ENCODE measurements around the gene ARHGEF35. TPM values are rescaled to one million over a fixed set of nuclear protein-coding genes. Genes with fewer than 3 reads are reported as not detected.
"Not testable (repeated sequence)": the region's sequence is repeated elsewhere in the genome, so short reads cannot be mapped to it uniquely, and the experiment has no call there.

ARHGEF35 gene
- total RNA-seq, 1 experiment from 2014 or later, result not detected

DNA sequence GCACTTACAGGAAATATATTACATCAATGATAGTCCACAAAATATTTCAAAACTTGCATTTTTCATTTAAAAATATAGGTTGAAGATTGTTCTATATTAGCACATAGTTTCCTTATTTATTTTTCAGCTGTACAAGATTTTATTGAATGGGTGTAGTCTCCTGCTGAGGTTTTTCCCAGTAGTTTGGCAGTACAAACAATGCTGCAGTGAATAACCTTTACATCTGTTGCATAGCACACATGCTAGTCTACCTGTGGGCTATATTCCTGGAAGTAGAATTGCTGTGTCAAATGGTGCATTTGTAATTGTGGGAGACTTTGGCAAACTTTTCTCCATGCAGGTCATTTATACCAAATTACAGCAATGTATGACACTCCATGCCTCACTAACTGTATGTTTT lies 24.9 kb upstream of the ARHGEF35 start:
- intact Hi-C loops (cut with micrococcal nuclease), result not testable (repeated sequence)

GRCh38 chr7:144219149-144219548 lies 23.5 kb upstream of the ARHGEF35 start:
- H3K4me3 Mint-ChIP-seq (ENCODE audit: unreplicated experiment); DNase-seq (ENCODE audit: unreplicated experiment); H3K4me1 Mint-ChIP-seq (ENCODE audit: insufficient read depth, unreplicated experiment); POLR2A ChIA-PET; intact Hi-C loops (cut with micrococcal nuclease); H3K27ac Mint-ChIP-seq (ENCODE audit: low read depth, unreplicated experiment); BruUV-seq (replicated peaks); H3K36me3 Mint-ChIP-seq (ENCODE audit: insufficient read depth, unreplicated experiment); H3K9me3 Mint-ChIP-seq (ENCODE audit: unreplicated experiment); H3K27me3 Mint-ChIP-seq (ENCODE audit: insufficient read depth, unreplicated experiment): not testable (repeated sequence)
- CTCF ChIA-PET, result interaction anchor here (0.6 kb wide), 1 partner anchor 219 kb away, joined by 3 read pairs; no protein-coding TSS in a partner anchor

More for the DNA sequence above, 24.9 kb upstream of the ARHGEF35 start:
- DNase-seq (ENCODE audit: unreplicated experiment); H3K36me3 Mint-ChIP-seq (ENCODE audit: insufficient read depth, unreplicated experiment); H3K9me3 Mint-ChIP-seq (ENCODE audit: unreplicated experiment); CTCF ChIA-PET; H3K27me3 Mint-ChIP-seq (ENCODE audit: insufficient read depth, unreplicated experiment); H3K27ac Mint-ChIP-seq (ENCODE audit: low read depth, unreplicated experiment); POLR2A ChIA-PET; H3K4me3 Mint-ChIP-seq (ENCODE audit: unreplicated experiment); BruUV-seq (replicated peaks); H3K4me1 Mint-ChIP-seq (ENCODE audit: insufficient read depth, unreplicated experiment): not testable (repeated sequence)

GRCh38 chr7:144218581-144218980 lies 22.9 kb upstream of the ARHGEF35 start:
- H3K36me3 Mint-ChIP-seq (ENCODE audit: insufficient read depth, unreplicated experiment); BruUV-seq (replicated peaks); H3K27ac Mint-ChIP-seq (ENCODE audit: low read depth, unreplicated experiment); intact Hi-C loops (cut with micrococcal nuclease); H3K4me3 Mint-ChIP-seq (ENCODE audit: unreplicated experiment); H3K9me3 Mint-ChIP-seq (ENCODE audit: unreplicated experiment); H3K27me3 Mint-ChIP-seq (ENCODE audit: insufficient read depth, unreplicated experiment); H3K4me1 Mint-ChIP-seq (ENCODE audit: insufficient read depth, unreplicated experiment); POLR2A ChIA-PET; DNase-seq (ENCODE audit: unreplicated experiment): not testable (repeated sequence)
- CTCF ChIA-PET, result interaction anchor here (0.6 kb wide), 1 partner anchor 219 kb away, joined by 3 read pairs; no protein-coding TSS in a partner anchor

GRCh38 chr7:144217200-144217599 lies 21.6 kb upstream of the ARHGEF35 start:
- H3K27me3 Mint-ChIP-seq (ENCODE audit: insufficient read depth, unreplicated experiment); POLR2A ChIA-PET; DNase-seq (ENCODE audit: unreplicated experiment); H3K36me3 Mint-ChIP-seq (ENCODE audit: insufficient read depth, unreplicated experiment); CTCF ChIA-PET; intact Hi-C loops (cut with micrococcal nuclease); H3K9me3 Mint-ChIP-seq (ENCODE audit: unreplicated experiment); BruUV-seq (replicated peaks); H3K4me1 Mint-ChIP-seq (ENCODE audit: insufficient read depth, unreplicated experiment); H3K4me3 Mint-ChIP-seq (ENCODE audit: unreplicated experiment); H3K27ac Mint-ChIP-seq (ENCODE audit: low read depth, unreplicated experiment): not testable (repeated sequence)

- intact Hi-C loops (cut with micrococcal nuclease); H3K4me1 Mint-ChIP-seq (ENCODE audit: insufficient read depth, unreplicated experiment); POLR2A ChIA-PET; DNase-seq (ENCODE audit: unreplicated experiment); BruUV-seq (replicated peaks); H3K9me3 Mint-ChIP-seq (ENCODE audit: unreplicated experiment); H3K36me3 Mint-ChIP-seq (ENCODE audit: insufficient read depth, unreplicated experiment); H3K27me3 Mint-ChIP-seq (ENCODE audit: insufficient read depth, unreplicated experiment); H3K4me3 Mint-ChIP-seq (ENCODE audit: unreplicated experiment); CTCF ChIA-PET; H3K27ac Mint-ChIP-seq (ENCODE audit: low read depth, unreplicated experiment): not testable (repeated sequence)
Measured at GRCh38 chr7:144205306-144205705, 9.7 kb upstream of the ARHGEF35 start.

DNA sequence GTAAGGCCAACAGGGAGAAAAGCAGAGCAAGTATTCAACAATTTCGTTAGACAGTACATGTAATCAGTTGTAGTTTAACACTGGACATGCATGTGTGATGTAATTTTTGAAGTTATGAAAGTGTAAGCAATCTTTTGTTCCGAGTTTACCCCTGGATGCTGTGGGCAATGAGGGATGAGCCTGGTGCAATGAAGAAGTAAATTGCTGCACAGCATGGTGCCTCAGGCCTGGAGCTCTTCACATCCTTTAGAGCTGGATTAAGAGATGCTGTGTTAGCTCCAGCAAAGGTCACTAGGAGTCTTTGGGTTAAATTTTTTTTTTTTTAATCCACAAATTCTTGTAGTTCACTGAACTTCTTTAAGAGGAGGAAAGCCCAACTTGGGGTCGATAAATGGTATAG lies 7.5 kb upstream of the ARHGEF35 start:
- H3K27me3 Mint-ChIP-seq (ENCODE audit: insufficient read depth, unreplicated experiment); H3K36me3 Mint-ChIP-seq (ENCODE audit: insufficient read depth, unreplicated experiment); CTCF ChIA-PET; POLR2A ChIA-PET; H3K9me3 Mint-ChIP-seq (ENCODE audit: unreplicated experiment); H3K4me1 Mint-ChIP-seq (ENCODE audit: insufficient read depth, unreplicated experiment); H3K27ac Mint-ChIP-seq (ENCODE audit: low read depth, unreplicated experiment); H3K4me3 Mint-ChIP-seq (ENCODE audit: unreplicated experiment); intact Hi-C loops (cut with micrococcal nuclease); BruUV-seq (replicated peaks); DNase-seq (ENCODE audit: unreplicated experiment): not testable (repeated sequence)

GRCh38 chr7:144201978-144202377 lies 6.3 kb upstream of the ARHGEF35 start:
- H3K36me3 Mint-ChIP-seq (ENCODE audit: insufficient read depth, unreplicated experiment); H3K27ac Mint-ChIP-seq (ENCODE audit: low read depth, unreplicated experiment); H3K4me1 Mint-ChIP-seq (ENCODE audit: insufficient read depth, unreplicated experiment); BruUV-seq (replicated peaks); CTCF ChIA-PET; intact Hi-C loops (cut with micrococcal nuclease); H3K4me3 Mint-ChIP-seq (ENCODE audit: unreplicated experiment); POLR2A ChIA-PET; H3K9me3 Mint-ChIP-seq (ENCODE audit: unreplicated experiment); DNase-seq (ENCODE audit: unreplicated experiment); H3K27me3 Mint-ChIP-seq (ENCODE audit: insufficient read depth, unreplicated experiment): not testable (repeated sequence)

- H3K9me3 Mint-ChIP-seq (ENCODE audit: unreplicated experiment); H3K36me3 Mint-ChIP-seq (ENCODE audit: insufficient read depth, unreplicated experiment); H3K27ac Mint-ChIP-seq (ENCODE audit: low read depth, unreplicated experiment); H3K4me3 Mint-ChIP-seq (ENCODE audit: unreplicated experiment); DNase-seq (ENCODE audit: unreplicated experiment); intact Hi-C loops (cut with micrococcal nuclease); H3K27me3 Mint-ChIP-seq (ENCODE audit: insufficient read depth, unreplicated experiment); POLR2A ChIA-PET; H3K4me1 Mint-ChIP-seq (ENCODE audit: insufficient read depth, unreplicated experiment); BruUV-seq (replicated peaks); CTCF ChIA-PET: not testable (repeated sequence)
Measured at GRCh38 chr7:144198934-144199333, 3.3 kb upstream of the ARHGEF35 start.

DNA sequence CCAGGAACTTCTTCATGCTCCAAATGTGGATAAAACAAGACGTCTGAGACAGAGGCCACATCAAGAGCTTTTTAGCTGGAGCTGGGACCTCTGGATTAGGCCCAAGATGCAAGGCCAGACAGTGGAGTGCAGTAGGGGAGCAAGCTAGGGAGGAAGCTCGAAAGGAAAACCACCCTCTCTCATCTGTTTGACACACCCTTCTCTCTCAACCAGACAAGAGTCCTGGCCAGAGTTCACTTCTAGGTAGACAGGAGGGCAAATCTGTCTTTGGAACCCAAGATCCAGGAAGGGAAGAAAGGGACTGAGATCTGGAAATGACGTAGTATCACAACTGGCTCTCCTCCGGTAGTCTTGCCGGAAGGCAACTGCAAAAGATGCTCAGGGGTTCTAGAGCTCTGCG lies 1.2 kb downstream of the ARHGEF35 start:
- CTCF ChIA-PET; H3K36me3 Mint-ChIP-seq (ENCODE audit: insufficient read depth, unreplicated experiment); POLR2A ChIA-PET; H3K27ac Mint-ChIP-seq (ENCODE audit: low read depth, unreplicated experiment); intact Hi-C loops (cut with micrococcal nuclease); DNase-seq (ENCODE audit: unreplicated experiment); H3K4me3 Mint-ChIP-seq (ENCODE audit: unreplicated experiment); H3K9me3 Mint-ChIP-seq (ENCODE audit: unreplicated experiment); H3K27me3 Mint-ChIP-seq (ENCODE audit: insufficient read depth, unreplicated experiment); H3K4me1 Mint-ChIP-seq (ENCODE audit: insufficient read depth, unreplicated experiment): not testable (repeated sequence)
- BruUV-seq (replicated peaks), result TSS peak; percentile 59

DNA sequence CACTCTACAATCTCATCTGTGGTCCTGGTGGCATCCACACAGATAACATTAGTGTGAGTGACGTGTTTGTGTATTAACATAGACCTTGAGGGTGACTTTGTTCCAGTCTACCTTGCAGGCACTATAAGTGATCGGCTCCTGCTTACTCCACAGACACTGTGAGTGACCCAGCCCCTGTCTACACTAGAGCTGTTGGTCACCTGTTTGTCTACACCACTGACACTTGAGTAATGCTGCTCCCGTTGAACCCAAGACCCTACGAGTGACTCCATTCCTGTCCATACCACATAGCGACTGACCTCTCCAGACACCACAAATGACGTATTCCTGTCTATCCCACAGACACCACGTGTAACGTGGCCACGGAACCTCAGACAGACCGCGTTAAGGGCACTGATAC lies 1.9 kb downstream of the ARHGEF35 start:
- H3K27me3 Mint-ChIP-seq (ENCODE audit: insufficient read depth, unreplicated experiment); CTCF ChIA-PET; DNase-seq (ENCODE audit: unreplicated experiment); H3K36me3 Mint-ChIP-seq (ENCODE audit: insufficient read depth, unreplicated experiment); H3K9me3 Mint-ChIP-seq (ENCODE audit: unreplicated experiment); POLR2A ChIA-PET; intact Hi-C loops (cut with micrococcal nuclease); H3K27ac Mint-ChIP-seq (ENCODE audit: low read depth, unreplicated experiment); BruUV-seq (replicated peaks); H3K4me3 Mint-ChIP-seq (ENCODE audit: unreplicated experiment); H3K4me1 Mint-ChIP-seq (ENCODE audit: insufficient read depth, unreplicated experiment): not testable (repeated sequence)

Measured in MCF 10A (cell line).